WTC11 (cell line): ENCODE results near the gene SHTN1. TPM values are rescaled to one million over a fixed set of nuclear protein-coding genes. Genes with fewer than 3 reads are reported as not detected.

ENCODE experiments used
- ATAC-seq: fragments of 200-7000 bp; cut with Tn5 transposase; 2 replicates; pipeline ENCODE4 v1.10.0; 2021; ENCODE audit warnings: mild to moderate bottlenecking, moderate library complexity
- CTCF ChIA-PET: fragments of 300-600 bp; sonication (Branson Sonifier 250); formaldehyde crosslinking; loops from one replicate; lab custom pipeline; 2021; ENCODE audit warnings: antibody characterized with exemption; lab: Charles Lee
- POLR2A ChIA-PET: fragments of 350-600 bp; sonication (Branson Sonifier 250); formaldehyde crosslinking; loops from one replicate; lab custom pipeline; 2021; ENCODE audit warnings: antibody characterized with exemption; lab: Charles Lee
- DNase-seq: peaks from one replicate; pipeline ENCODE4 v3.0.0; 2021; ENCODE audit warnings: low spot score
- H3K27ac Mint-ChIP-seq: 2 replicates; pipeline ENCODE4 v1.8.0; 2021; ENCODE audit warnings: mixed read lengths
- H3K27me3 Mint-ChIP-seq: 2 replicates; pipeline ENCODE4 v1.8.0; 2021; ENCODE audit warnings: low read depth, mild to moderate bottlenecking, moderate library complexity, mixed read lengths
- H3K36me3 Mint-ChIP-seq: 2 replicates; pipeline ENCODE4 v1.8.0; 2021; ENCODE audit warnings: mixed read lengths
- H3K4me1 Mint-ChIP-seq: 2 replicates; pipeline ENCODE4 v1.8.0; 2022; ENCODE audit warnings: mixed read lengths
- H3K4me3 Mint-ChIP-seq: 2 replicates; pipeline ENCODE4 v1.8.0; 2021; ENCODE audit warnings: mild to moderate bottlenecking, moderate library complexity, mixed read lengths
- H3K9me3 Mint-ChIP-seq: 2 replicates; pipeline ENCODE4 v1.8.0; 2021; ENCODE audit warnings: mixed read lengths
- CBFB ChIP-seq: sonication (generic); formaldehyde crosslinking; IDR thresholded peaks from 2 replicates; pipeline ENCODE4 v1.8.1; 2022; ENCODE audit warnings: mild to moderate bottlenecking, low read depth, missing genetic modification reagents
- FOXK1 ChIP-seq: sonication (generic); formaldehyde crosslinking; IDR thresholded peaks from 2 replicates; pipeline ENCODE4 v1.8.0; 2022; ENCODE audit warnings: mild to moderate bottlenecking, moderate library complexity, missing genetic modification reagents
- JUN ChIP-seq: sonication (generic); formaldehyde crosslinking; IDR thresholded peaks from 2 replicates; pipeline ENCODE4 v1.8.0; 2023; ENCODE audit warnings: mild to moderate bottlenecking, missing genetic modification reagents
- NR2C2 ChIP-seq: sonication (generic); formaldehyde crosslinking; IDR thresholded peaks from 2 replicates; pipeline ENCODE4 v1.8.0; 2022; ENCODE audit warnings: mild to moderate bottlenecking, missing genetic modification reagents
- NR3C1 ChIP-seq: sonication (generic); formaldehyde crosslinking; conservative IDR thresholded peaks from 2 replicates; pipeline ENCODE4 v1.8.1; 2023; ENCODE audit warnings: low read depth, mild to moderate bottlenecking, missing genetic modification reagents
- SP1 ChIP-seq: sonication (generic); formaldehyde crosslinking; conservative IDR thresholded peaks from 2 replicates; pipeline ENCODE4 v1.8.1; 2022; ENCODE audit warnings: missing genetic modification reagents
- TEAD1 ChIP-seq: sonication (generic); formaldehyde crosslinking; IDR thresholded peaks from 2 replicates; pipeline ENCODE4 v1.8.0; 2022; ENCODE audit warnings: mild to moderate bottlenecking, missing genetic modification reagents
- USF1 ChIP-seq: sonication (generic); formaldehyde crosslinking; IDR thresholded peaks from 2 replicates; pipeline ENCODE4 v1.8.0; 2022; ENCODE audit warnings: mild to moderate bottlenecking, missing genetic modification reagents
- ZNF121 ChIP-seq: sonication (generic); formaldehyde crosslinking; IDR thresholded peaks from 2 replicates; pipeline ENCODE4 v1.8.0; 2023; ENCODE audit warnings: missing genetic modification reagents
- ZNF423 ChIP-seq: fragments of 250-450 bp; sonication (Bioruptor Pico); IDR thresholded peaks from 2 replicates; pipeline ENCODE4 v2.1.2; 2022; ENCODE audit warnings: mild to moderate bottlenecking, moderate library complexity
- total RNA-seq: library from RNA; stranded (reverse); gene quantifications from 3 replicates; pipeline ENCODE4 v1.2.3, GENCODE V29; 2021
- TF ChIP-seq, protein P1 (sequence below): sonication (generic); formaldehyde crosslinking; IDR thresholded peaks from 2 replicates; pipeline ENCODE4 v1.8.0; 2023; ENCODE audit warnings: missing genetic modification reagents, mild to moderate bottlenecking, borderline replicate concordance
- TF ChIP-seq, protein P2 (sequence below): fragments of 250-450 bp; sonication (Bioruptor Pico); IDR thresholded peaks from 2 replicates; pipeline ENCODE4 v1.9.0; 2021; ENCODE audit warnings: mild to moderate bottlenecking
- TF ChIP-seq, protein P3 (sequence below): fragments of 250-450 bp; sonication (Bioruptor Pico); IDR thresholded peaks from 2 replicates; pipeline ENCODE4 v1.8.0; 2021; ENCODE audit warnings: mild to moderate bottlenecking
- TF ChIP-seq, protein P4 (sequence below): sonication (generic); formaldehyde crosslinking; IDR thresholded peaks from 2 replicates; pipeline ENCODE4 v1.8.0; 2022; ENCODE audit warnings: mild to moderate bottlenecking, missing genetic modification reagents
- TF ChIP-seq, protein P5 (sequence below): sonication (generic); formaldehyde crosslinking; conservative IDR thresholded peaks from 2 replicates; pipeline ENCODE4 v1.8.1; 2023; ENCODE audit warnings: mild to moderate bottlenecking, low read depth, missing genetic modification reagents, moderate library complexity
- TF ChIP-seq, protein P6 (sequence below): sonication (generic); formaldehyde crosslinking; IDR thresholded peaks from 2 replicates; pipeline ENCODE4 v1.8.0; 2023; ENCODE audit warnings: missing genetic modification reagents

Gene SHTN1
- total RNA-seq, 1 experiment from 2014 or later = 11.0 TPM

DNA sequence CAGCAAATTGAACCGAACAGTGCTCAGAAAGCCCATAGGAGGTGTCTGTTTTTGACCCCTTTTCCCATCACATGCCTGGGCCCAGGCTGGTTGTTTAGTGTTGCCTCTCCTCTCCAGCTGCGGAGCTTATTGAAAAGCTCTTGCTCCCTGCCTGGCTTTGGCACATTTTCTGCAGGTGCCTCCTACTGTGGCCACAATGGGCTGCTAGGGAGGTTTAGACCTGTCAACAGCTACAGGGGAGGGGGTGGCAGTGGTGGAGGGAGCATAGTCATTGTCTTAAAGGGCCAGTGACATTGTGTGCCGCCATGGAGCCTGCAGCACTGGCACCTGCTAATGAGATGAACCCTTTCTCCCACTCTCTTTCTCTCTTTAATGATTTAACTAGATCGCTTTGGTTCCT is 168.9 kb downstream of the SHTN1 start (continued):
- TF ChIP-seq, protein P1, sequence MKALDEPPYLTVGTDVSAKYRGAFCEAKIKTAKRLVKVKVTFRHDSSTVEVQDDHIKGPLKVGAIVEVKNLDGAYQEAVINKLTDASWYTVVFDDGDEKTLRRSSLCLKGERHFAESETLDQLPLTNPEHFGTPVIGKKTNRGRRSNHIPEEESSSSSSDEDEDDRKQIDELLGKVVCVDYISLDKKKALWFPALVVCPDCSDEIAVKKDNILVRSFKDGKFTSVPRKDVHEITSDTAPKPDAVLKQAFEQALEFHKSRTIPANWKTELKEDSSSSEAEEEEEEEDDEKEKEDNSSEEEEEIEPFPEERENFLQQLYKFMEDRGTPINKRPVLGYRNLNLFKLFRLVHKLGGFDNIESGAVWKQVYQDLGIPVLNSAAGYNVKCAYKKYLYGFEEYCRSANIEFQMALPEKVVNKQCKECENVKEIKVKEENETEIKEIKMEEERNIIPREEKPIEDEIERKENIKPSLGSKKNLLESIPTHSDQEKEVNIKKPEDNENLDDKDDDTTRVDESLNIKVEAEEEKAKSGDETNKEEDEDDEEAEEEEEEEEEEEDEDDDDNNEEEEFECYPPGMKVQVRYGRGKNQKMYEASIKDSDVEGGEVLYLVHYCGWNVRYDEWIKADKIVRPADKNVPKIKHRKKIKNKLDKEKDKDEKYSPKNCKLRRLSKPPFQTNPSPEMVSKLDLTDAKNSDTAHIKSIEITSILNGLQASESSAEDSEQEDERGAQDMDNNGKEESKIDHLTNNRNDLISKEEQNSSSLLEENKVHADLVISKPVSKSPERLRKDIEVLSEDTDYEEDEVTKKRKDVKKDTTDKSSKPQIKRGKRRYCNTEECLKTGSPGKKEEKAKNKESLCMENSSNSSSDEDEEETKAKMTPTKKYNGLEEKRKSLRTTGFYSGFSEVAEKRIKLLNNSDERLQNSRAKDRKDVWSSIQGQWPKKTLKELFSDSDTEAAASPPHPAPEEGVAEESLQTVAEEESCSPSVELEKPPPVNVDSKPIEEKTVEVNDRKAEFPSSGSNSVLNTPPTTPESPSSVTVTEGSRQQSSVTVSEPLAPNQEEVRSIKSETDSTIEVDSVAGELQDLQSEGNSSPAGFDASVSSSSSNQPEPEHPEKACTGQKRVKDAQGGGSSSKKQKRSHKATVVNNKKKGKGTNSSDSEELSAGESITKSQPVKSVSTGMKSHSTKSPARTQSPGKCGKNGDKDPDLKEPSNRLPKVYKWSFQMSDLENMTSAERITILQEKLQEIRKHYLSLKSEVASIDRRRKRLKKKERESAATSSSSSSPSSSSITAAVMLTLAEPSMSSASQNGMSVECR (CRISPR knock-in tag) = peak; percentile 50; the same call in 1 of the 2 replicates
- TF ChIP-seq, protein P2, sequence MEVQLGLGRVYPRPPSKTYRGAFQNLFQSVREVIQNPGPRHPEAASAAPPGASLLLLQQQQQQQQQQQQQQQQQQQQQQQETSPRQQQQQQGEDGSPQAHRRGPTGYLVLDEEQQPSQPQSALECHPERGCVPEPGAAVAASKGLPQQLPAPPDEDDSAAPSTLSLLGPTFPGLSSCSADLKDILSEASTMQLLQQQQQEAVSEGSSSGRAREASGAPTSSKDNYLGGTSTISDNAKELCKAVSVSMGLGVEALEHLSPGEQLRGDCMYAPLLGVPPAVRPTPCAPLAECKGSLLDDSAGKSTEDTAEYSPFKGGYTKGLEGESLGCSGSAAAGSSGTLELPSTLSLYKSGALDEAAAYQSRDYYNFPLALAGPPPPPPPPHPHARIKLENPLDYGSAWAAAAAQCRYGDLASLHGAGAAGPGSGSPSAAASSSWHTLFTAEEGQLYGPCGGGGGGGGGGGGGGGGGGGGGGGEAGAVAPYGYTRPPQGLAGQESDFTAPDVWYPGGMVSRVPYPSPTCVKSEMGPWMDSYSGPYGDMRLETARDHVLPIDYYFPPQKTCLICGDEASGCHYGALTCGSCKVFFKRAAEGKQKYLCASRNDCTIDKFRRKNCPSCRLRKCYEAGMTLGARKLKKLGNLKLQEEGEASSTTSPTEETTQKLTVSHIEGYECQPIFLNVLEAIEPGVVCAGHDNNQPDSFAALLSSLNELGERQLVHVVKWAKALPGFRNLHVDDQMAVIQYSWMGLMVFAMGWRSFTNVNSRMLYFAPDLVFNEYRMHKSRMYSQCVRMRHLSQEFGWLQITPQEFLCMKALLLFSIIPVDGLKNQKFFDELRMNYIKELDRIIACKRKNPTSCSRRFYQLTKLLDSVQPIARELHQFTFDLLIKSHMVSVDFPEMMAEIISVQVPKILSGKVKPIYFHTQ = no peak
- TF ChIP-seq FOXK1 (CRISPR knock-in tag) = peak; percentile 91
- TF ChIP-seq, protein P3, sequence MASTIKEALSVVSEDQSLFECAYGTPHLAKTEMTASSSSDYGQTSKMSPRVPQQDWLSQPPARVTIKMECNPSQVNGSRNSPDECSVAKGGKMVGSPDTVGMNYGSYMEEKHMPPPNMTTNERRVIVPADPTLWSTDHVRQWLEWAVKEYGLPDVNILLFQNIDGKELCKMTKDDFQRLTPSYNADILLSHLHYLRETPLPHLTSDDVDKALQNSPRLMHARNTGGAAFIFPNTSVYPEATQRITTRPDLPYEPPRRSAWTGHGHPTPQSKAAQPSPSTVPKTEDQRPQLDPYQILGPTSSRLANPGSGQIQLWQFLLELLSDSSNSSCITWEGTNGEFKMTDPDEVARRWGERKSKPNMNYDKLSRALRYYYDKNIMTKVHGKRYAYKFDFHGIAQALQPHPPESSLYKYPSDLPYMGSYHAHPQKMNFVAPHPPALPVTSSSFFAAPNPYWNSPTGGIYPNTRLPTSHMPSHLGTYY (CRISPR knock-in tag) = no peak
- TF ChIP-seq SP1 = 0 out of 2 replicates have a peak, but pooled peaks have one; percentile 51
- peak; percentile 96 for TF ChIP-seq ZNF423 (CRISPR knock-in tag)
- peak; percentile 19; the same call in 1 of the 2 replicates for TF ChIP-seq USF1
- peak; percentile 83; the same call in 1 of the 2 replicates for TF ChIP-seq TEAD1 (CRISPR knock-in tag)
- TF ChIP-seq CBFB = 0 out of 2 replicates have a peak, but pooled peaks have one; percentile 68

GRCh38 chr10:116835658-116836057 is 169.3 kb downstream of the SHTN1 start:
- Mint-ChIP-seq H3K4me1 (peaks cover 70% of the 10 kb centered on the region), H3K9me3 (no peaks in the 10 kb centered on the region), H3K27me3 (peaks cover 4% of the 10 kb centered on the region; the same call in 1 of the 2 replicates), H3K4me3 (peak overlapping the region; percentile 9), H3K27ac (peak overlapping the region; percentile 9; the same call in 1 of the 2 replicates), H3K36me3 (no peaks in the 10 kb centered on the region)
- no peak for DNase-seq
- ChIA-PET CTCF (interaction anchor here (0.6 to 3.1 kb wide), 11 partner anchors 8 to 382 kb away, joined by 3 to 16 read pairs (median 6); partner anchors contain the start of gene ENO4), POLR2A (interaction anchor here (3.5 kb wide), 1 partner anchor 13 kb away, joined by 15 read pairs; the partner anchor contains the start of gene ENO4)
- no peak for ATAC-seq
- TF ChIP-seq, protein P2 = no peak
- no peak for TF ChIP-seq NR2C2 (CRISPR knock-in tag)
- no peak for TF ChIP-seq JUN (CRISPR knock-in tag)
- TF ChIP-seq NR3C1 = no peak
- TF ChIP-seq ZNF121 (CRISPR knock-in tag) = no peak
- TF ChIP-seq, protein P4, sequence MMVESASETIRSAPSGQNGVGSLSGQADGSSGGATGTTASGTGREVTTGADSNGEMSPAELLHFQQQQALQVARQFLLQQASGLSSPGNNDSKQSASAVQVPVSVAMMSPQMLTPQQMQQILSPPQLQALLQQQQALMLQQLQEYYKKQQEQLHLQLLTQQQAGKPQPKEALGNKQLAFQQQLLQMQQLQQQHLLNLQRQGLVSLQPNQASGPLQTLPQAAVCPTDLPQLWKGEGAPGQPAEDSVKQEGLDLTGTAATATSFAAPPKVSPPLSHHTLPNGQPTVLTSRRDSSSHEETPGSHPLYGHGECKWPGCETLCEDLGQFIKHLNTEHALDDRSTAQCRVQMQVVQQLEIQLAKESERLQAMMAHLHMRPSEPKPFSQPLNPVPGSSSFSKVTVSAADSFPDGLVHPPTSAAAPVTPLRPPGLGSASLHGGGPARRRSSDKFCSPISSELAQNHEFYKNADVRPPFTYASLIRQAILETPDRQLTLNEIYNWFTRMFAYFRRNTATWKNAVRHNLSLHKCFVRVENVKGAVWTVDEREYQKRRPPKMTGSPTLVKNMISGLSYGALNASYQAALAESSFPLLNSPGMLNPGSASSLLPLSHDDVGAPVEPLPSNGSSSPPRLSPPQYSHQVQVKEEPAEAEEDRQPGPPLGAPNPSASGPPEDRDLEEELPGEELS = no peak
- TF ChIP-seq, protein P5, sequence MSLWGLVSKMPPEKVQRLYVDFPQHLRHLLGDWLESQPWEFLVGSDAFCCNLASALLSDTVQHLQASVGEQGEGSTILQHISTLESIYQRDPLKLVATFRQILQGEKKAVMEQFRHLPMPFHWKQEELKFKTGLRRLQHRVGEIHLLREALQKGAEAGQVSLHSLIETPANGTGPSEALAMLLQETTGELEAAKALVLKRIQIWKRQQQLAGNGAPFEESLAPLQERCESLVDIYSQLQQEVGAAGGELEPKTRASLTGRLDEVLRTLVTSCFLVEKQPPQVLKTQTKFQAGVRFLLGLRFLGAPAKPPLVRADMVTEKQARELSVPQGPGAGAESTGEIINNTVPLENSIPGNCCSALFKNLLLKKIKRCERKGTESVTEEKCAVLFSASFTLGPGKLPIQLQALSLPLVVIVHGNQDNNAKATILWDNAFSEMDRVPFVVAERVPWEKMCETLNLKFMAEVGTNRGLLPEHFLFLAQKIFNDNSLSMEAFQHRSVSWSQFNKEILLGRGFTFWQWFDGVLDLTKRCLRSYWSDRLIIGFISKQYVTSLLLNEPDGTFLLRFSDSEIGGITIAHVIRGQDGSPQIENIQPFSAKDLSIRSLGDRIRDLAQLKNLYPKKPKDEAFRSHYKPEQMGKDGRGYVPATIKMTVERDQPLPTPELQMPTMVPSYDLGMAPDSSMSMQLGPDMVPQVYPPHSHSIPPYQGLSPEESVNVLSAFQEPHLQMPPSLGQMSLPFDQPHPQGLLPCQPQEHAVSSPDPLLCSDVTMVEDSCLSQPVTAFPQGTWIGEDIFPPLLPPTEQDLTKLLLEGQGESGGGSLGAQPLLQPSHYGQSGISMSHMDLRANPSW (CRISPR knock-in tag) = no peak
- TF ChIP-seq, protein P6, sequence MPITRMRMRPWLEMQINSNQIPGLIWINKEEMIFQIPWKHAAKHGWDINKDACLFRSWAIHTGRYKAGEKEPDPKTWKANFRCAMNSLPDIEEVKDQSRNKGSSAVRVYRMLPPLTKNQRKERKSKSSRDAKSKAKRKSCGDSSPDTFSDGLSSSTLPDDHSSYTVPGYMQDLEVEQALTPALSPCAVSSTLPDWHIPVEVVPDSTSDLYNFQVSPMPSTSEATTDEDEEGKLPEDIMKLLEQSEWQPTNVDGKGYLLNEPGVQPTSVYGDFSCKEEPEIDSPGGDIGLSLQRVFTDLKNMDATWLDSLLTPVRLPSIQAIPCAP (CRISPR knock-in tag) = no peak
